T-cell (primary cell): ENCODE measurements around the gene RAP1GAP2. TPM values are rescaled to one million over a fixed set of nuclear protein-coding genes. Genes with fewer than 3 reads are reported as not detected.
A peak's percentile ranks its signal among the peaks of the same experiment; 100 is the strongest.

Experiments
- ATAC-seq, 4 experiments: fragments of 200-7000 bp in 3 of 4; fragments of 150-1000 bp in 1 of 4; cut with Tn5 transposase; replicated peaks in 1 of 4; 1 replicate in 3 of 4; 2 replicates in 1 of 4; pipeline ENCODE4 v1.10.0; 2021; ENCODE audit warnings: moderate library complexity in 3 of 4, mild to moderate bottlenecking in 2 of 4, moderate number of reproducible peaks in 1 of 4
- CTCF ChIA-PET, 2 donors: fragments of 300-600 bp; sonication (Branson Sonifier 250); formaldehyde crosslinking; loops; one replicate each; lab custom pipeline; 2022; ENCODE audit warnings: antibody characterized with exemption in 2 of 2; lab: Charles Lee
- POLR2A ChIA-PET, 2 donors: fragments of 300-600 bp; sonication (Branson Sonifier 250); formaldehyde crosslinking; loops; one replicate each; lab custom pipeline; 2022; ENCODE audit warnings: antibody characterized with exemption in 2 of 2; lab: Charles Lee
- DNase-seq, 35 experiments: peaks; one replicate each; pipeline versions ENCODE4 v3.0.0 to v3.0.0-alpha.2; 2013 to 2023
- H3K27ac ChIP-seq: one replicate; pipeline ENCODE4 v1.5.1; 2013; ENCODE audit warnings: low read length
- H3K27me3 ChIP-seq, 2 experiments: replicated peaks in 1 of 2; 1 replicate in 1 of 2; 2 replicates in 1 of 2; pipeline versions ENCODE4 v1.6.1 to v1.7.0; 2013; ENCODE audit warnings: low read length in 1 of 2, mixed read lengths in 1 of 2; ENCODE audit not compliant: control insufficient read depth in 2 of 2, insufficient read depth in 2 of 2; ENCODE audit errors: extremely low read depth in 1 of 2
- H3K36me3 ChIP-seq, 2 donors: 1 replicate in 1 of 2; 2 replicates in 1 of 2; pipeline versions ENCODE4 v1.6.1 to v1.7.0; 2013; ENCODE audit warnings: low read length in 1 of 2; ENCODE audit not compliant: control insufficient read depth in 2 of 2, insufficient read depth in 1 of 2; ENCODE audit errors: extremely low read depth in 1 of 2
- H3K4me1 ChIP-seq, 2 experiments: 1 replicate in 1 of 2; 2 replicates in 1 of 2; pipeline versions ENCODE4 v1.6.1 to v1.7.0; 2013; ENCODE audit warnings: low read length in 2 of 2, mixed read lengths in 1 of 2; ENCODE audit not compliant: insufficient read depth in 2 of 2, control insufficient read depth in 1 of 2; ENCODE audit errors: extremely low read depth in 1 of 2
- H3K4me3 ChIP-seq, 2 donors: 1 replicate in 1 of 2; 2 replicates in 1 of 2; pipeline versions ENCODE4 v1.5.1 to v1.7.0; 2013; ENCODE audit warnings: mild to moderate bottlenecking in 2 of 2, low read length in 1 of 2, moderate library complexity in 1 of 2; ENCODE audit not compliant: control insufficient read depth in 1 of 2; ENCODE audit errors: extremely low read depth in 1 of 2
- H3K9me3 ChIP-seq: 2 replicates; pipeline ENCODE4 v1.7.0; 2013
- H3K27ac Mint-ChIP-seq, 2 donors: one replicate each; pipeline ENCODE4 v1.8.0; 2020 to 2021; ENCODE audit warnings: mild to moderate bottlenecking in 2 of 2, mixed read lengths in 2 of 2
- H3K27me3 Mint-ChIP-seq, 2 donors: one replicate each; pipeline ENCODE4 v1.8.0; 2021 to 2022; ENCODE audit warnings: mixed read lengths in 2 of 2
- H3K36me3 Mint-ChIP-seq: one replicate; pipeline ENCODE4 v1.8.0; 2021; ENCODE audit warnings: mixed read lengths
- H3K4me1 Mint-ChIP-seq, 3 donors: one replicate each; pipeline ENCODE4 v1.8.0; 2020 to 2022; ENCODE audit warnings: mixed read lengths in 3 of 3, mild to moderate bottlenecking in 1 of 3
- H3K4me3 Mint-ChIP-seq, 3 donors: one replicate each; pipeline ENCODE4 v1.8.0; 2020 to 2022; ENCODE audit warnings: mild to moderate bottlenecking in 3 of 3, mixed read lengths in 3 of 3, moderate library complexity in 3 of 3
- H3K9me3 Mint-ChIP-seq, 3 donors: one replicate each; pipeline ENCODE4 v1.8.0; 2020 to 2022; ENCODE audit warnings: mixed read lengths in 3 of 3
- WGBS: methylation state at CpG from one replicate; pipeline ENCODE4 v1.1.5; 2013; ENCODE audit warnings: missing lambda C conversion rate; ENCODE audit not compliant: insufficient coverage; 5-methylcytosine and 5-hydroxymethylcytosine counted together
- total RNA-seq, 35 experiments: library from RNA in 6 of 35; stranded (reverse) in 6 of 35; fragments of 120-200 nt in 1 of 35; gene quantifications; one replicate each; pipeline versions ENCODE4 v1.2.1 to v1.2.4 and lab custom pipeline; 2013 to 2026

Gene RAP1GAP2
- total RNA-seq, 5 donors from 2014 or later (not counting 1 experiment from before 2014, with no cell fraction given), result 8.0 to 77.7 (median 13.3) TPM

GRCh38 chr17:3007651-3008121 is 211.4 kb downstream of the RAP1GAP2 start:
- Mint-ChIP-seq H3K36me3 (peaks cover 37% of the 10 kb centered on the region), H3K4me1 (peaks cover 12 to 27% (median 20%) of the 10 kb centered on the region in 3 donors), H3K9me3 (no peaks in the 10 kb centered on the region), H3K27ac (no peak overlapping the region), H3K27me3 (no peaks in the 10 kb centered on the region), H3K4me3 (no peak overlapping the region)
- Histone ChIP-seq H3K4me1 (peaks cover 2 to 24% of the 10 kb centered on the region in 2 experiments), H3K27me3 (no peaks in the 10 kb centered on the region), H3K27ac (no peak overlapping the region), H3K9me3 (no peaks in the 10 kb centered on the region), H3K4me3 (no peak overlapping the region), H3K36me3 (peaks cover 10 to 53% of the 10 kb centered on the region in 2 donors)
- ATAC-seq, result no peak
- CTCF ChIA-PET, result interaction anchor here in 1 of 2 donors (0.5 kb wide), 1 partner anchor 17 kb away, joined by 4 read pairs; no protein-coding TSS in a partner anchor
- WGBS, result 100% methylated on average over 5 of the region's 11 CpGs
- DNase-seq, result no peak
- POLR2A ChIA-PET, result no interaction called here

DNA sequence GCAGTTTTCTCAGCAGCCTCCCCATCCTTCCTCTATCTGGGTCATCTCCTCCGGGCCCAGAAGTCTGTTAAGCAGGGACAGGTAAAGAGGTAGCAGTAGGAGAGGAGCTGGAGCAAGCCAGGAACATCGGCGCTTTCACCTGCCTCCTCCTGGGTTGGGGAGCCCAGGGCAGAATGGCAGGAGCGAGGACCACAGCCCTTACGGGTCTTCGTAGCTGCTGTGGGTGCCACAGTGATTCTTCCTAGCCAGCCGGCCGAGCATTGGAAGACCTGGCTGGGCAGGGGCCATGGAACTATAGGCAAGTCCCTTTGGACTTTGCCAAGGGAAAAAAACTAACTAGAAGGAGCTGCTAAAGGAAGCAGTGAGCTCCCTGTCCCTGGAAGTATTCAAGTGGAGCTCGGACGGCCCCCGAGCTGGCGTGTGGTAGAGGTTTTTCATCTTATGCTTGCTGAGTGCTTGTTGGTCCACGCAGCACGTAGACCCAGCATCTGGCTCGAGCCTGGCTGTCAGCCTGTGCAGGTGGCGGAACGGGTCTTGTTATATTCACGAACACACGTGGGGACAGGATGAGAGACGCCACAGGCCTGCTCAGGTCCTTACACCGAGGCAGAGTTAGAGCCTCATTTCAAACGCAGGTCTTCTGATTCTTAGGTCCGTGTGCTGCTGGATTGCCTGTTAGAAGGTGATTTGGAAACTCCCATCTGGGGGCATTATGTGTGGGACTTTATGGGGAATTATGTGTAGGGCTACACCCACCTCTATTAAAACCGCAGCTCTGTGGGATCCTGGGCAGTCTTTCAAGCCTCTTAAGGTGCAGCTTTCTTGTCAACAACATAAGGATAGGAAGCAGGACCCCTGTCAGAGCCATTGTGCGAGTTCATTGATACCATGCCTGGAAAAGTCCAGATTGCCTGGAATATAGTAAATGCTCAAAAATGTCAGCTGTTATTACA is 212.4 kb downstream of the RAP1GAP2 start:
- ATAC-seq (no peak), DNase-seq (no peak)
- ChIA-PET CTCF (interaction anchor here in 1 of 2 donors (0.5 kb wide), 1 partner anchor 1257 kb away, joined by 3 read pairs; no protein-coding TSS in a partner anchor), POLR2A (interaction anchor here in 1 of 2 donors (0.5 kb wide), 1 partner anchor 159 kb away, joined by 3 read pairs; no protein-coding TSS in a partner anchor)
- Histone ChIP-seq H3K4me3 (no peak overlapping the region), H3K27ac (no peak overlapping the region), H3K4me1 (peaks cover 2 to 14% of the 10 kb centered on the region in 2 experiments), H3K36me3 (peaks cover 14 to 50% of the 10 kb centered on the region in 2 donors), H3K27me3 (no peaks in the 10 kb centered on the region), H3K9me3 (no peaks in the 10 kb centered on the region)
- Mint-ChIP-seq H3K4me3 (no peak overlapping the region), H3K27ac (no peak overlapping the region), H3K27me3 (no peaks in the 10 kb centered on the region), H3K4me1 (peaks cover 5 to 18% (median 11%) of the 10 kb centered on the region in 3 donors), H3K9me3 (no peaks in the 10 kb centered on the region), H3K36me3 (peaks cover 40% of the 10 kb centered on the region)
- 92% methylated on average over 23 of the region's 25 CpGs for WGBS

GRCh38 chr17:3009411-3009920 is 213.2 kb downstream of the RAP1GAP2 start:
- 98% methylated on average over 5 of the region's 14 CpGs for WGBS
- DNase-seq, result no peak
- Mint-ChIP-seq H3K36me3 (peaks cover 47% of the 10 kb centered on the region), H3K4me1 (peaks cover 4 to 9% (median 5%) of the 10 kb centered on the region in 3 donors), H3K27ac (peak overlapping the region in 1 of 2 donors; percentile 66), H3K4me3 (no peak overlapping the region), H3K27me3 (no peaks in the 10 kb centered on the region), H3K9me3 (no peaks in the 10 kb centered on the region)
- Histone ChIP-seq H3K36me3 (peaks cover 14 to 52% of the 10 kb centered on the region in 2 donors), H3K27ac (no peak overlapping the region), H3K4me3 (no peak overlapping the region), H3K4me1 (peaks cover 0 to 6% of the 10 kb centered on the region in 2 experiments), H3K9me3 (no peaks in the 10 kb centered on the region), H3K27me3 (no peaks in the 10 kb centered on the region)
- ChIA-PET CTCF (no interaction called here), POLR2A (no interaction called here)
- no peak for ATAC-seq

GRCh38 chr17:3011891-3012290 is 215.7 kb downstream of the RAP1GAP2 start:
- DNase-seq, result no peak
- no peak overlapping the region for H3K4me3 Mint-ChIP-seq
- 95% methylated on average over 7 of the region's 7 CpGs for WGBS
- Histone ChIP-seq H3K27ac (no peak overlapping the region), H3K27me3 (no peaks in the 10 kb centered on the region), H3K36me3 (peaks cover 17 to 56% of the 10 kb centered on the region in 2 donors), H3K9me3 (no peaks in the 10 kb centered on the region), H3K4me1 (no peaks in the 10 kb centered on the region), H3K4me3 (no peak overlapping the region)
- H3K27ac Mint-ChIP-seq, result no peak overlapping the region
- ChIA-PET POLR2A (interaction anchor here in 1 of 2 donors (0.7 kb wide), 1 partner anchor 937 kb away, joined by 3 read pairs; no protein-coding TSS in a partner anchor), CTCF (interaction anchor here (0.6 to 1.5 kb wide), 5 partner anchors 138 to 595 kb away, joined by 3 to 6 read pairs (median 3); no protein-coding TSS in a partner anchor)
- ATAC-seq, result no peak
- H3K9me3 Mint-ChIP-seq, result no peaks in the 10 kb centered on the region
- peaks cover 53% of the 10 kb centered on the region for H3K36me3 Mint-ChIP-seq
- no peaks in the 10 kb centered on the region for H3K4me1 Mint-ChIP-seq
- no peaks in the 10 kb centered on the region for H3K27me3 Mint-ChIP-seq

GRCh38 chr17:3012926-3013581 is 216.8 kb downstream of the RAP1GAP2 start:
- no peak overlapping the region for H3K4me3 Mint-ChIP-seq
- CTCF ChIA-PET, result interaction anchor here (0.5 to 1.5 kb wide), 8 partner anchors 10 to 1942 kb away, joined by 3 to 6 read pairs (median 4); no protein-coding TSS in a partner anchor
- ATAC-seq (peak; percentile 50 to 87 (median 76)), DNase-seq (peak in 34 of 35 experiments; percentile 9 to 67 (median 42))
- no peaks in the 10 kb centered on the region for H3K27me3 Mint-ChIP-seq
- 73% methylated on average over 12 of the region's 21 CpGs for WGBS
- Histone ChIP-seq H3K27ac (no peak overlapping the region), H3K36me3 (peaks cover 14 to 56% of the 10 kb centered on the region in 2 donors), H3K9me3 (no peaks in the 10 kb centered on the region), H3K27me3 (no peaks in the 10 kb centered on the region), H3K4me3 (no peak overlapping the region), H3K4me1 (no peaks in the 10 kb centered on the region)
- POLR2A ChIA-PET, result no interaction called here
- H3K9me3 Mint-ChIP-seq, result no peaks in the 10 kb centered on the region
- H3K27ac Mint-ChIP-seq, result peak overlapping the region in 1 of 2 donors; percentile 16
- H3K4me1 Mint-ChIP-seq, result no peaks in the 10 kb centered on the region
- peaks cover 46% of the 10 kb centered on the region for H3K36me3 Mint-ChIP-seq

GRCh38 chr17:3015890-3016289 is 219.7 kb downstream of the RAP1GAP2 start:
- Histone ChIP-seq H3K27me3 (no peaks in the 10 kb centered on the region), H3K4me3 (no peak overlapping the region), H3K4me1 (no peaks in the 10 kb centered on the region), H3K27ac (no peak overlapping the region), H3K36me3 (peaks cover 19 to 60% of the 10 kb centered on the region in 2 donors), H3K9me3 (no peaks in the 10 kb centered on the region)
- Mint-ChIP-seq H3K4me1 (no peaks in the 10 kb centered on the region), H3K4me3 (no peak overlapping the region), H3K36me3 (peaks cover 45% of the 10 kb centered on the region), H3K9me3 (peaks cover 0 to 3% (median under 1%) of the 10 kb centered on the region in 3 donors), H3K27ac (no peak overlapping the region), H3K27me3 (no peaks in the 10 kb centered on the region)
- WGBS, result 91% methylated on average over 6 of the region's 7 CpGs
- POLR2A ChIA-PET, result no interaction called here
- no peak for ATAC-seq
- CTCF ChIA-PET, result no interaction called here
- no peak for DNase-seq
